ENCODE measurements around the gene SVOP.

SVOP gene

GRCh38 chr12:108980831-108981618, 39.8 kb downstream of the SVOP start:
- DNase-seq (ENCODE audit: low read depth in 2 of 3, low spot score in 1 of 3): no peak

- no peak for DNase-seq (ENCODE audit: low read depth in 2 of 3, low spot score in 1 of 3)
These were observed 43.5 kb downstream of the SVOP start for GRCh38 chr12:108977360-108977759.

- no peak for DNase-seq (ENCODE audit: low read depth in 2 of 3, low spot score in 1 of 3)
These were observed 45.8 kb downstream of the SVOP start for GRCh38 chr12:108975024-108975593.

- DNase-seq (ENCODE audit: low read depth in 2 of 3, low spot score in 1 of 3): no peak
These were observed 47.2 kb downstream of the SVOP start for GRCh38 chr12:108973629-108974152.

- DNase-seq (ENCODE audit: low read depth in 2 of 3, low spot score in 1 of 3): no peak
These were observed 48.5 kb downstream of the SVOP start for GRCh38 chr12:108972358-108972757.

GRCh38 chr12:108969622-108970021, 51.2 kb downstream of the SVOP start:
- DNase-seq (ENCODE audit: low read depth in 2 of 3, low spot score in 1 of 3): no peak

GRCh38 chr12:108967869-108968540, 52.9 kb downstream of the SVOP start:
- no peak for DNase-seq (ENCODE audit: low read depth in 2 of 3, low spot score in 1 of 3)

GRCh38 chr12:108966378-108967151, 54.3 kb downstream of the SVOP start:
- DNase-seq (ENCODE audit: low read depth in 2 of 3, low spot score in 1 of 3): no peak

GRCh38 chr12:108965886-108966285, 55.0 kb downstream of the SVOP start:
- no peak for DNase-seq (ENCODE audit: low read depth in 2 of 3, low spot score in 1 of 3)

- no peak for DNase-seq (ENCODE audit: low read depth in 2 of 3, low spot score in 1 of 3)
These were observed 56.2 kb downstream of the SVOP start for GRCh38 chr12:108964371-108965352.

GRCh38 chr12:108962256-108962655, 58.6 kb downstream of the SVOP start:
- DNase-seq (ENCODE audit: low read depth in 2 of 3, low spot score in 1 of 3): no peak

GRCh38 chr12:108959748-108960655, 60.9 kb downstream of the SVOP start:
- DNase-seq (ENCODE audit: low read depth in 2 of 3, low spot score in 1 of 3): no peak

GRCh38 chr12:108955225-108955835, 65.5 kb downstream of the SVOP start:
- no peak for DNase-seq (ENCODE audit: low read depth in 2 of 3, low spot score in 1 of 3)

GRCh38 chr12:108950991-108951739, 69.7 kb downstream of the SVOP start:
- DNase-seq (ENCODE audit: low read depth in 2 of 3, low spot score in 1 of 3): peak; percentile 56 to 61 (median 58)

- DNase-seq (ENCODE audit: low read depth in 2 of 3, low spot score in 1 of 3): no peak
These were observed 70.9 kb downstream of the SVOP start for GRCh38 chr12:108949976-108950375.

GRCh38 chr12:108948367-108948766, 72.5 kb downstream of the SVOP start:
- no peak for DNase-seq (ENCODE audit: low read depth in 2 of 3, low spot score in 1 of 3)

- no peak for DNase-seq (ENCODE audit: low read depth in 2 of 3, low spot score in 1 of 3)
These were observed 73.8 kb downstream of the SVOP start for GRCh38 chr12:108947097-108947496.

GRCh38 chr12:108940138-108940537, 80.7 kb downstream of the SVOP start:
- no peak for DNase-seq (ENCODE audit: low read depth in 2 of 3, low spot score in 1 of 3)
